Measurements from ENCODE around the gene PMEPA1. TPM values are rescaled to one million over a fixed set of nuclear protein-coding genes. Genes with fewer than 3 reads are reported as not detected.
A peak's percentile ranks its signal among the peaks of the same experiment; 100 is the strongest.

Gene PMEPA1
- total RNA-seq, 6 donors from 2014 or later, result 2.1 to 60.9 (median 17.6) TPM

DNA sequence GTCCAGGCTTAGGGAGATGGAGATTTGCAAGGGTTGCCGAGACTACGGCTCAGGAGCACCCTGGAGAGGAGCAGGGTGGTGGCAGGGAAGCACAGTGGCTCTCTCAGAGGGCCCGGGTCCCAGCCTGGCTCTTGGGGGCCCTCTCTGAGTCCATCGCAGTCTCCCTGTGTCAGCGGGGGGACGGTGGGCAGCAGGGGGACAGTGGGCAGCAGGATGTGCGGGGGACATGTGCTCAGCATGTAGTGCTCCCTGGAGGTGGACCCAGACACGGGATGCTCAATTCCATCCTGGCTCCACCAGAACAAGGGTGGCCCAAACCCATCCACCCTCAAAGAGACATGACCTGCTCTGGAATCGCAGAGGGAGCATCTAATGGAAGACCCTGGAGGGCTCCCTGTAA lies 46.6 kb downstream of the PMEPA1 start:
- Histone ChIP-seq H3K4me3 (no peak overlapping the region), H3K36me3 (peaks cover 0 to 10% (median 10%) of the 10 kb centered on the region in 4 donors), H3K27ac (no peak overlapping the region), H3K4me1 (peaks cover 4 to 13% (median 8%) of the 10 kb centered on the region in 4 donors), H3K27me3 (no peaks in the 10 kb centered on the region), H3K9me3 (no peaks in the 10 kb centered on the region)
- TF ChIP-seq EP300 (IDR thresholded peaks at IDR 0.05), result no peak
- no peak for TF ChIP-seq POLR2A (IDR thresholded peaks at IDR 0.05)
- TF ChIP-seq, protein P1, sequence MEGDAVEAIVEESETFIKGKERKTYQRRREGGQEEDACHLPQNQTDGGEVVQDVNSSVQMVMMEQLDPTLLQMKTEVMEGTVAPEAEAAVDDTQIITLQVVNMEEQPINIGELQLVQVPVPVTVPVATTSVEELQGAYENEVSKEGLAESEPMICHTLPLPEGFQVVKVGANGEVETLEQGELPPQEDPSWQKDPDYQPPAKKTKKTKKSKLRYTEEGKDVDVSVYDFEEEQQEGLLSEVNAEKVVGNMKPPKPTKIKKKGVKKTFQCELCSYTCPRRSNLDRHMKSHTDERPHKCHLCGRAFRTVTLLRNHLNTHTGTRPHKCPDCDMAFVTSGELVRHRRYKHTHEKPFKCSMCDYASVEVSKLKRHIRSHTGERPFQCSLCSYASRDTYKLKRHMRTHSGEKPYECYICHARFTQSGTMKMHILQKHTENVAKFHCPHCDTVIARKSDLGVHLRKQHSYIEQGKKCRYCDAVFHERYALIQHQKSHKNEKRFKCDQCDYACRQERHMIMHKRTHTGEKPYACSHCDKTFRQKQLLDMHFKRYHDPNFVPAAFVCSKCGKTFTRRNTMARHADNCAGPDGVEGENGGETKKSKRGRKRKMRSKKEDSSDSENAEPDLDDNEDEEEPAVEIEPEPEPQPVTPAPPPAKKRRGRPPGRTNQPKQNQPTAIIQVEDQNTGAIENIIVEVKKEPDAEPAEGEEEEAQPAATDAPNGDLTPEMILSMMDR (IDR thresholded peaks at IDR 0.05), result no peak
- TF ChIP-seq POLR2AphosphoS5 (IDR thresholded peaks at IDR 0.05), result no peak
- WGBS, 2 donors, result 89 to 94% methylated on average over 6 to 9 of the region's 9 CpGs
- peak in 1 of 2 donors; percentile 8 for DNase-seq
- no peak for ATAC-seq (ENCODE audit: low FRiP score in 2 of 2)

DNA sequence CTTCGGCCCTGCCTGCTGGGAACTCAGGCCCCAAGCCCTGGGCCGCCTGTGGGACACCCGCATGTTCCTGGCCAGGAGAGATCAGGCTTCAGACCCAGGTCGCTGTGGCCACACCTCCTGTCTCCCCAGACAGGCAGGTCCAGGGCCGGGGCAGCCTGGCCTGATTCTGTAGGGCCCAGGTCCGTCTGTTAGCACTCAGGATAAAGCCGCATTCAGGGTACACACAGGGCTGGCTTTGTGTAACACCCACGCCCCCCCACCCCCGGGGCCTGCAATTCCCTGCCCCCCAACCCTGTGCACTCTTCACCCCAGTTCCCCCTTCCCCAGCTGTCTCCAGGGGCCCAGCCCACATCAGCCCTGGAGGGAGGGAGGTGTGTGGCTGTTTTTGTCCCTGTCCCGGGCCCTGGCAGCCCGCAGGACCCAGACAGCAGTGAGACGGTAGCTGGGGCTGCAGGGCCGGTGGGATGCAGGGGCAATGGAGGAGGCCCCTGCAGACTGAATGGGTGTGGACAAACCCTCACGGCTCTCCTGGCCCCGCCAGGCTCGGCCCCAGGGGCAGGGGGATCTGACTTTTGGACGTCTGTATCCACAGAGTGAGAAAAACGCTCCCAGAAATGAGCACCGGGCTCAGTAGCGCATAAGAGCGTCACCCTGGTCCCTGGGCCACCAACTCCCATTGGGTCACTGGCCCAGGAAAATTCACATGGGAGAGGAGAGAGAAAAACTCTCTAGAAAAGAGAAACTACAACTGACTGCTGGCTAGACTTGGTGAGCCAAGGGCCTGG lies 47.2 kb downstream of the PMEPA1 start:
- WGBS, 2 donors, result 85 to 86% methylated on average over 5 to 20 of the region's 21 CpGs
- Histone ChIP-seq H3K36me3 (peaks cover 0 to 13% (median 11%) of the 10 kb centered on the region in 4 donors), H3K4me3 (no peak overlapping the region), H3K27me3 (no peaks in the 10 kb centered on the region), H3K9me3 (no peaks in the 10 kb centered on the region), H3K27ac (no peak overlapping the region), H3K4me1 (peaks cover 2 to 11% (median 8%) of the 10 kb centered on the region in 4 donors)
- DNase-seq (peak; percentile 12 to 68), ATAC-seq (ENCODE audit: low FRiP score in 2 of 2) (no peak)
- TF ChIP-seq, protein P1 (IDR thresholded peaks at IDR 0.05), result no peak
- TF ChIP-seq POLR2A (IDR thresholded peaks at IDR 0.05), result no peak
- no peak for TF ChIP-seq EP300 (IDR thresholded peaks at IDR 0.05)
- TF ChIP-seq POLR2AphosphoS5 (IDR thresholded peaks at IDR 0.05), result no peak

DNA sequence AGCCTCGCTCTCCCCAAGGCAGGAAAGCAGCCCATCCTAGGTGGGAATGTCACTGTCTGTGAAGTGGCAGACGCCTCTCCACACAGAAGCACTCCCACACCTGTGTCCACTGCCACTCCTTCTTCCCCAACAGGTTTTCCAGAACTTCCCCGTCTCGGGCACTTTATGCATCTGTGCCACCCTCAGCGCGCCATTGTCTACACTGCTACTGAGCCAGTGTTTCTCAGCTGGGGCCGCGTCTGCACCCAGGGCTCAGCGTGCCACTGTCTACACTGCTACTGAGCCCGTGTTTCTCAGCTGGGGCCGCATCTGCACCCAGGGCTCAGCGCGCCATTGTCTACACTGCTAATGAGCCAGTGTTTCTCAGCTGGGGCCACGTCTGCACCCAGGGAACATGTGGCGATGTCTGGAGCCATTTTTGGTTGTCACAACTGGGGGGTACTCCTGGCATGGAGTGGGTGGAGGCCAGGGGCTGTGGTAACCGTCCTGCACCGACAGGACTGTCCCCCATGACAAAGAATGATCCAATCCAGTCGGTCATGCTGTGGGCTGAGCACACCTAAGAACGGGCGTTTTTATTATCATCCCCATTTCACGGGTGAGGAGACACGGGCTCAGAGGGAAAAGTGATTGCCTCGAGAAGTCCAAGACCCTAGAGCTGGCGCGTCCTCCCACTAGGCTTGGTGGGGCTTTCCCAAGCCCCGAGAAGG lies 47.9 kb downstream of the PMEPA1 start:
- 86 to 92% methylated on average over 23 to 25 of the region's 26 CpGs for WGBS, 2 donors
- Histone ChIP-seq H3K9me3 (no peaks in the 10 kb centered on the region), H3K27me3 (no peaks in the 10 kb centered on the region), H3K27ac (no peak overlapping the region), H3K36me3 (peaks cover 0 to 20% (median 11%) of the 10 kb centered on the region in 4 donors), H3K4me1 (peaks cover 0 to 8% (median 2%) of the 10 kb centered on the region in 4 donors), H3K4me3 (no peak overlapping the region)
- TF ChIP-seq EP300 (IDR thresholded peaks at IDR 0.05), result no peak
- no peak for TF ChIP-seq POLR2AphosphoS5 (IDR thresholded peaks at IDR 0.05)
- TF ChIP-seq POLR2A (IDR thresholded peaks at IDR 0.05), result no peak
- TF ChIP-seq, protein P1 (IDR thresholded peaks at IDR 0.05), result no peak
- ATAC-seq (ENCODE audit: low FRiP score in 2 of 2) (no peak), DNase-seq (peak in 1 of 2 donors; percentile 11)

DNA sequence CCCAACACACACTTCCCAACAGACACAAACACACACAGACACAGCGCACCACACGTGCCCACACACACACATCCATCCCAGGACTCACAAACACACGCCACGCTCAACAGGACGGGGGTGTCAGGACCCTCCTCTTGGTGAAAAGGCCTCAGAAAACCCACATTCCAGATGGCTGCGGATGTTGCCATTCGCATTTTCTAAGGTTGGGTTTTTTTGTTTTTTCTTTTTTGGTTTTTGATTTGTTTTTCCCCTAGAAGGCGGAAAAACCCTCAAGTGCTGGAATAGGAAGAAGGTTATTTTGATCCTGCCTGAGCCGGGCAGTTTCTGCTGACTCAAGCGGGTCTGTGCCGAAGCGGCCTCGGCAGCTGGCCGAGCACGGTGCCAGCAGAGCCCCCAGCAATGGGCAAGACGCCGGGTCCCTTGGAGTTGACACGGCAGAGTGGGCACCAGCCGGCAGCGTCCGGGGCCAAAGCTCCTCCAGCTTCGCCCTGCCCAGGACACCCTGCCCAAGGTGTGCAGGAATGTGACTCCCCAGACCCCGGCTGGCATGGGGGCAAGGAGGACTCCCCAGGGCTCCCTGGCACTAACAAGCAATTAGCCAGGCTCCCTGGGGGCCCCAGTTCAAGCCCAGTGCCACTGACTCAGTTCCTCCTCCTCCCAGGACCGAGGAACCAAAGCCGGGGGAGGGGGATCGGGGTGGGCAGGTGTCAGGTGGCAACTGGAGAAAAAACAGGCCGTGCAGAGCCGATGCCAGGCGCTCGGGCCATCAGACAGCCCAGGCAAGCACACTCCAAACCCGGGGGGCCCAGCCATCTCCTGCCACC lies 48.7 kb downstream of the PMEPA1 start:
- 89 to 91% methylated on average over 16 to 30 of the region's 31 CpGs for WGBS, 2 donors
- peaks cover 0 to 23% (median 13%) of the 10 kb centered on the region in 4 donors for H3K36me3 ChIP-seq
- H3K9me3 ChIP-seq, result no peaks in the 10 kb centered on the region
- no peaks in the 10 kb centered on the region for H3K27me3 ChIP-seq
- ATAC-seq (ENCODE audit: low FRiP score in 2 of 2) (no peak), DNase-seq (peak; percentile 18 to 72)
- no peak overlapping the region for H3K4me3 ChIP-seq
- peaks cover 0 to 8% (median 2%) of the 10 kb centered on the region in 4 donors for H3K4me1 ChIP-seq
- no peak overlapping the region for H3K27ac ChIP-seq
- TF ChIP-seq POLR2A (IDR thresholded peaks at IDR 0.05) (no peak), EP300 (IDR thresholded peaks at IDR 0.05) (no peak), POLR2AphosphoS5 (IDR thresholded peaks at IDR 0.05) (no peak)
- TF ChIP-seq, protein P1 (IDR thresholded peaks at IDR 0.05), result no peak
